Measurements from ENCODE around the gene SEC11C.

Gene SEC11C

DNA sequence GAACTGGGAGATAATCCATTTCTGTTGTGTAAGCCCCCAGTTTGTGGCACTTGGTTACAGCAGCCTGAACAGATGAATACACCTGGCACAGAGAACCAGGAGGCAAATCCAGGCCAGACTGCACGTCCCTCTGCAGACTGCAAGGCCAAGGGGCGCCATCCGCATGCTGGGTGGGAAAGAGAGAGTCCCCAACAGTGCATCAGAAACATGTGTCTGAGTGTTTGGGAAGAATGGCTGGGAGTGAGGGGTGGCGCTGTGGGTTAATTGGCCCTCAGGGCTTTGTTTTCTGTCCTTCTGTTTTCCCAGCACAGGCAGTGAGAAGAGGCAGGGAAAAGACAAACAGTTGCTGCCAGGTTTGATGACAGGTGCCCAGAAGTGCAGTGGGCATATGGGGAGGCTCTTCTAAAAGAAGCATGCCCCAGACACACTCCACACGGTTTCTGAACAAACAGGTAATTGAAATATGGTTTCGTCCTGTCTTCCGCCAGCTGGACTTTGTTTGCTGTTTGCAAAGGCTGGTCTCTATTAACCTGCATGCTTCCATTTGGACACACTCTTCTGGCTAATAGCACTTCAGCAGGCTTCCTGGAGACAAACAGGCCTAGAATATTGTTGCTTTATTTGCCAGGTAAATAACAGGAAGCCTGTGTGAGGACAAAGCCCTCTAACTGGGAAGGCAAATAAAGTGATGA is 43.4 kb upstream of the SEC11C start:
- H3K4me3 ChIP-seq (ENCODE audit: low read length), result no peak overlapping the region
- no peak for TF ChIP-seq EZH2phosphoT487 (IDR thresholded peaks at IDR 0.05; ENCODE audit: low read depth)

DNA sequence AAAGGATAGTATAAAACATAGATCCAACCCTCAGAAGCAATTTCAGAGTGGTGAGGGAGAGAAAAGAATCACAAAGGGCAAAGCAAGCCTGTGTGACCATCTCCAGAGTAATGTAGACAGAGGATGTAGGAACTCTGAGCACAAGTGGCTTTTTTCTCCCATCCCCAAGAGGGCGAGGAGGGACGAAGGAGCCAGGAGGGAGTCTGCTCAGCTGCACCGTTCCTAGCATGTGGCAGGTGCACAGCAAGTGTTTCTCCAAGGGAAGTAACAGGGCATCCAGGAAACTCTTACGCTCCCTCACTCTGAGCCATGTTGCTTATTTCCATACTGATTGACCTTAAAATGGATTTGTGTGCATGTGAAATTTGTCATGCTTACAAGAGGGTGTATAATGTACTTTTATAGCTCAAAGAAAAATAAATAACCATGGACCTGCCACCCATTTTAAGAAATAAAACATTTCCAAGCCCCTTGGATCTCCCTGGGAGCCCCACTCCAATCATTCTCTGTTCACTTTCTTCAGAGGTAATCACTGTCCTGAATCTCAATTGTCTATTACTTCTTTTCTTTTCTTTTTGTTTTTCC is 37.8 kb upstream of the SEC11C start:
- no peaks in the 10 kb centered on the region for H3K4me1 ChIP-seq (ENCODE audit: low read length)
- no peak overlapping the region for H3K27ac ChIP-seq (ENCODE audit: low read length)
- no peaks in the 10 kb centered on the region for H4K20me1 ChIP-seq (ENCODE audit: insufficient read depth, low read length)
- no peaks in the 10 kb centered on the region for H3K9me3 ChIP-seq (ENCODE audit: insufficient read depth, low read length)
- H3K79me2 ChIP-seq (ENCODE audit: low read length), result no peaks in the 10 kb centered on the region
- no peak overlapping the region for H3K4me3 ChIP-seq (ENCODE audit: low read length)
- H2AFZ ChIP-seq (ENCODE audit: low read depth, low read length), result no peak overlapping the region
- H3K4me2 ChIP-seq (ENCODE audit: low read length), result no peak overlapping the region
- TF ChIP-seq, protein P1, sequence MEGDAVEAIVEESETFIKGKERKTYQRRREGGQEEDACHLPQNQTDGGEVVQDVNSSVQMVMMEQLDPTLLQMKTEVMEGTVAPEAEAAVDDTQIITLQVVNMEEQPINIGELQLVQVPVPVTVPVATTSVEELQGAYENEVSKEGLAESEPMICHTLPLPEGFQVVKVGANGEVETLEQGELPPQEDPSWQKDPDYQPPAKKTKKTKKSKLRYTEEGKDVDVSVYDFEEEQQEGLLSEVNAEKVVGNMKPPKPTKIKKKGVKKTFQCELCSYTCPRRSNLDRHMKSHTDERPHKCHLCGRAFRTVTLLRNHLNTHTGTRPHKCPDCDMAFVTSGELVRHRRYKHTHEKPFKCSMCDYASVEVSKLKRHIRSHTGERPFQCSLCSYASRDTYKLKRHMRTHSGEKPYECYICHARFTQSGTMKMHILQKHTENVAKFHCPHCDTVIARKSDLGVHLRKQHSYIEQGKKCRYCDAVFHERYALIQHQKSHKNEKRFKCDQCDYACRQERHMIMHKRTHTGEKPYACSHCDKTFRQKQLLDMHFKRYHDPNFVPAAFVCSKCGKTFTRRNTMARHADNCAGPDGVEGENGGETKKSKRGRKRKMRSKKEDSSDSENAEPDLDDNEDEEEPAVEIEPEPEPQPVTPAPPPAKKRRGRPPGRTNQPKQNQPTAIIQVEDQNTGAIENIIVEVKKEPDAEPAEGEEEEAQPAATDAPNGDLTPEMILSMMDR (IDR thresholded peaks at IDR 0.05; ENCODE audit: low read depth, low read length), result no peak
- TF ChIP-seq EZH2phosphoT487 (IDR thresholded peaks at IDR 0.05; ENCODE audit: low read depth), result no peak
- no peak overlapping the region for H3K9ac ChIP-seq (ENCODE audit: low read length)
- no peaks in the 10 kb centered on the region for H3K36me3 ChIP-seq (replicated peaks; ENCODE audit: low read depth, low read length)
- peaks cover 9% of the 10 kb centered on the region for H3K27me3 ChIP-seq (ENCODE audit: low read depth, low read length)

More for the DNA sequence above, 43.4 kb upstream of the SEC11C start:
- no peaks in the 10 kb centered on the region for H4K20me1 ChIP-seq (ENCODE audit: insufficient read depth, low read length)
- no peaks in the 10 kb centered on the region for H3K9me3 ChIP-seq (ENCODE audit: insufficient read depth, low read length)
- no peak overlapping the region for H3K4me2 ChIP-seq (ENCODE audit: low read length)
- H3K36me3 ChIP-seq (replicated peaks; ENCODE audit: low read depth, low read length), result no peaks in the 10 kb centered on the region
- H2AFZ ChIP-seq (ENCODE audit: low read depth, low read length), result no peak overlapping the region
- no peaks in the 10 kb centered on the region for H3K79me2 ChIP-seq (ENCODE audit: low read length)
- peaks cover 28% of the 10 kb centered on the region for H3K4me1 ChIP-seq (ENCODE audit: low read length)
- H3K27me3 ChIP-seq (ENCODE audit: low read depth, low read length), result no peaks in the 10 kb centered on the region
- no peak overlapping the region for H3K9ac ChIP-seq (ENCODE audit: low read length)
- no peak overlapping the region for H3K27ac ChIP-seq (ENCODE audit: low read length)

DNA sequence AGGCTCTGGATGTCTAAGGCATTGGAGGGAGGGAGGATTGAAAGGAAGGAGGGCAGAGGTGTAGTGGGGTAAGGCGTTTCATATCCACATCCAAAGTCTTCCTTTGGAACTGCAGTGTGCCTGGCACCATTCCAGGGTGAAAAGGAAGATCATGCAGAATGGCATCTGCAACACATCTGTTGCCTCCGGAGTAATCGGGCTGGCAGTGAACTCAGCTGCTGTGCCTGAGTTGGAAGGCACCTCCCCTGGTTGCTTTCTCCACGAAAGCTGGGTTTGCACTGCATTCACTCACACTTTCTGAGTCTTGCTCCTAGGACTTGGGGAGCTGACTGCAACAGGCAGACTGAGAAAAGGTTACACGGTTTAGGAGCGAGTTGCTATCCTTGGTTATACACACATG is 30.3 kb upstream of the SEC11C start:
- no peaks in the 10 kb centered on the region for H3K9me3 ChIP-seq (ENCODE audit: insufficient read depth, low read length)
- H2AFZ ChIP-seq (ENCODE audit: low read depth, low read length), result no peak overlapping the region
- H4K20me1 ChIP-seq (ENCODE audit: insufficient read depth, low read length), result no peaks in the 10 kb centered on the region
- H3K4me2 ChIP-seq (ENCODE audit: low read length), result no peak overlapping the region
- H3K4me3 ChIP-seq (ENCODE audit: low read length), result no peak overlapping the region
- H3K79me2 ChIP-seq (ENCODE audit: low read length), result no peaks in the 10 kb centered on the region
- no peaks in the 10 kb centered on the region for H3K36me3 ChIP-seq (replicated peaks; ENCODE audit: low read depth, low read length)
- no peak overlapping the region for H3K27ac ChIP-seq (ENCODE audit: low read length)
- TF ChIP-seq, protein P1 (IDR thresholded peaks at IDR 0.05; ENCODE audit: low read depth, low read length), result no peak
- TF ChIP-seq EZH2phosphoT487 (IDR thresholded peaks at IDR 0.05; ENCODE audit: low read depth), result no peak
- 0 out of 2 replicates have a peak, but pooled peaks cover 4% of the 10 kb centered on the region for H3K4me1 ChIP-seq (ENCODE audit: low read length)
- no peak overlapping the region for H3K9ac ChIP-seq (ENCODE audit: low read length)
- H3K27me3 ChIP-seq (ENCODE audit: low read depth, low read length), result peaks cover 32% of the 10 kb centered on the region

DNA sequence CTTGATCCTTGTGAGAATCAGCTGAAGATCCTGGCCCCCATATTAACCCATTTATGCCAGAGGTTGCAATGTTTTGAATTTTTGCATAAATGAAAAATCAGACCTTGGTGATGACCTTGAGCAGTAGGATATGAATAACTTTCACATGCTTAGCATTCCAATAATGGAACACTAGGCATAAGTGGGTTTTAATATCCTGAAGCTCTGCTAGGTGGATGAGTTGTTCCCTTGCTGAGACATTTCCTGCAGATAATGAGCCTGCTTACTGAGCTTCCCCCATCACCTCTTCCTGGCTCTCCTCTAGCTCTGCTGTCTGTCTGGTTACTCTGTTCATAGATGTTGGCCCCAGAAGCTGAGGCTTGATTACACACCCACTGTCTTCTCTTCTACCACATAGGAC is 25.5 kb upstream of the SEC11C start:
- TF ChIP-seq, protein P1 (IDR thresholded peaks at IDR 0.05; ENCODE audit: low read depth, low read length), result no peak
- TF ChIP-seq EZH2phosphoT487 (IDR thresholded peaks at IDR 0.05; ENCODE audit: low read depth), result no peak
- Histone ChIP-seq H4K20me1 (ENCODE audit: insufficient read depth, low read length) (no peaks in the 10 kb centered on the region), H3K27ac (ENCODE audit: low read length) (no peak overlapping the region), H3K9ac (ENCODE audit: low read length) (no peak overlapping the region), H3K4me3 (ENCODE audit: low read length) (no peak overlapping the region), H2AFZ (ENCODE audit: low read depth, low read length) (no peak overlapping the region), H3K4me1 (ENCODE audit: low read length) (0 out of 2 replicates have a peak, but pooled peaks cover 4% of the 10 kb centered on the region), H3K9me3 (ENCODE audit: insufficient read depth, low read length) (no peaks in the 10 kb centered on the region), H3K36me3 (replicated peaks; ENCODE audit: low read depth, low read length) (no peaks in the 10 kb centered on the region), H3K4me2 (ENCODE audit: low read length) (no peak overlapping the region), H3K79me2 (ENCODE audit: low read length) (no peaks in the 10 kb centered on the region), H3K27me3 (ENCODE audit: low read depth, low read length) (peaks cover 26% of the 10 kb centered on the region)

All from OCI-LY3 (cell line).